Measurements from ENCODE around the gene OR9A2.

Gene OR9A2

GRCh38 chr7:143055754-143056153 lies 28.8 kb upstream of the OR9A2 start:
- Mint-ChIP-seq H3K36me3 (ENCODE audit: low read depth) (no peaks in the 10 kb centered on the region), H3K9me3 (no peaks in the 10 kb centered on the region), H3K4me1 (peaks cover 27% of the 10 kb centered on the region), H3K4me3 (no peak overlapping the region), H3K27ac (no peak overlapping the region), H3K27me3 (ENCODE audit: low read depth, poor library complexity) (peaks cover 14% of the 10 kb centered on the region)
- DNase-seq = no peak
- TF ChIP-seq, protein P1, sequence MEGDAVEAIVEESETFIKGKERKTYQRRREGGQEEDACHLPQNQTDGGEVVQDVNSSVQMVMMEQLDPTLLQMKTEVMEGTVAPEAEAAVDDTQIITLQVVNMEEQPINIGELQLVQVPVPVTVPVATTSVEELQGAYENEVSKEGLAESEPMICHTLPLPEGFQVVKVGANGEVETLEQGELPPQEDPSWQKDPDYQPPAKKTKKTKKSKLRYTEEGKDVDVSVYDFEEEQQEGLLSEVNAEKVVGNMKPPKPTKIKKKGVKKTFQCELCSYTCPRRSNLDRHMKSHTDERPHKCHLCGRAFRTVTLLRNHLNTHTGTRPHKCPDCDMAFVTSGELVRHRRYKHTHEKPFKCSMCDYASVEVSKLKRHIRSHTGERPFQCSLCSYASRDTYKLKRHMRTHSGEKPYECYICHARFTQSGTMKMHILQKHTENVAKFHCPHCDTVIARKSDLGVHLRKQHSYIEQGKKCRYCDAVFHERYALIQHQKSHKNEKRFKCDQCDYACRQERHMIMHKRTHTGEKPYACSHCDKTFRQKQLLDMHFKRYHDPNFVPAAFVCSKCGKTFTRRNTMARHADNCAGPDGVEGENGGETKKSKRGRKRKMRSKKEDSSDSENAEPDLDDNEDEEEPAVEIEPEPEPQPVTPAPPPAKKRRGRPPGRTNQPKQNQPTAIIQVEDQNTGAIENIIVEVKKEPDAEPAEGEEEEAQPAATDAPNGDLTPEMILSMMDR (IDR thresholded peaks at IDR 0.05) = no peak

- peaks cover 32% of the 10 kb centered on the region for H3K4me1 Mint-ChIP-seq
- no peak overlapping the region for H3K4me3 Mint-ChIP-seq
- peaks cover 14% of the 10 kb centered on the region for H3K27me3 Mint-ChIP-seq (ENCODE audit: low read depth, poor library complexity)
- H3K27ac Mint-ChIP-seq = no peak overlapping the region
- no peaks in the 10 kb centered on the region for H3K36me3 Mint-ChIP-seq (ENCODE audit: low read depth)
- DNase-seq = no peak
- no peaks in the 10 kb centered on the region for H3K9me3 Mint-ChIP-seq
- TF ChIP-seq, protein P1 (IDR thresholded peaks at IDR 0.05) = no peak
Measured at GRCh38 chr7:143054621-143055020, 27.7 kb upstream of the OR9A2 start.

GRCh38 chr7:143052041-143052440 lies 25.1 kb upstream of the OR9A2 start, which contains the start of gene OR6V1:
TSS of gene OR6V1 (plus strand) at chr7:143052341. CDS start at chr7:143052341, 0 bp downstream.
- H3K27ac Mint-ChIP-seq = peak within 1 kb of the TSS; percentile 12
- TF ChIP-seq, protein P1 (IDR thresholded peaks at IDR 0.05) = no peak
- DNase-seq = no peak
- peaks cover 16% of the 10 kb centered on the region for H3K27me3 Mint-ChIP-seq (ENCODE audit: low read depth, poor library complexity)
- H3K9me3 Mint-ChIP-seq = peaks cover 4% of the 10 kb centered on the region
- no peaks in the 10 kb centered on the region for H3K36me3 Mint-ChIP-seq (ENCODE audit: low read depth)
- peaks cover 46% of the 10 kb centered on the region for H3K4me1 Mint-ChIP-seq
- peak within 1 kb of the TSS; percentile 8 for H3K4me3 Mint-ChIP-seq

- TF ChIP-seq, protein P1 (IDR thresholded peaks at IDR 0.05) = no peak
- H3K27me3 Mint-ChIP-seq (ENCODE audit: low read depth, poor library complexity) = peaks cover 12% of the 10 kb centered on the region
- peaks cover 4% of the 10 kb centered on the region for H3K9me3 Mint-ChIP-seq
- peak; percentile 29 for DNase-seq
- H3K36me3 Mint-ChIP-seq (ENCODE audit: low read depth) = no peaks in the 10 kb centered on the region
- peaks cover 57% of the 10 kb centered on the region for H3K4me1 Mint-ChIP-seq
- peak overlapping the region; percentile 12 for H3K27ac Mint-ChIP-seq
- peak overlapping the region; percentile 8 for H3K4me3 Mint-ChIP-seq
Measured at GRCh38 chr7:143050931-143051330, 24.0 kb upstream of the OR9A2 start.

GRCh38 chr7:143049362-143049761 lies 22.4 kb upstream of the OR9A2 start:
- no peak for DNase-seq
- Mint-ChIP-seq H3K27me3 (ENCODE audit: low read depth, poor library complexity) (peaks cover 6% of the 10 kb centered on the region), H3K4me1 (peaks cover 67% of the 10 kb centered on the region), H3K4me3 (no peak overlapping the region), H3K27ac (no peak overlapping the region), H3K36me3 (ENCODE audit: low read depth) (no peaks in the 10 kb centered on the region), H3K9me3 (peaks cover 4% of the 10 kb centered on the region)
- TF ChIP-seq, protein P1 (IDR thresholded peaks at IDR 0.05) = no peak

DNA sequence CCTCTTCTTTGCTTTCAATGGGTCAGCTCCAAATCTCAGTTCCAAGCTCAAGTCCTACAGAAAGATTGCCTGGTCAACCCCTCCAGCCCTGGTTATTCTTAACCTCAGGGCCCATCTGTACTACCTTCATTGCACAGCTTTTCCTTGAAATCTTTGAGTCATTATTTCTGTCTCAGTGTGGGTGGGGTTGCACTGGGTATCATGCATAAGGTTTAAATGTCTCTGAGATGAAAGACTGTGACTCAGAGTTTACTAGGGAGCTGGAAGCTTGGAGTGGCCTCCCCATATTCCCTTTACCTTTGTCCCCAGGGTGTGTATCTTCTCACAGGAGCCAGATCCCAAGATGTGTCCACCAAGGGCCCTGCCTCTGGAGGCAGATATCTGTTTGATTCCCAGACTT lies 21.9 kb upstream of the OR9A2 start:
- no peaks in the 10 kb centered on the region for H3K36me3 Mint-ChIP-seq (ENCODE audit: low read depth)
- H3K9me3 Mint-ChIP-seq = peaks cover 4% of the 10 kb centered on the region
- no peak overlapping the region for H3K4me3 Mint-ChIP-seq
- no peak overlapping the region for H3K27ac Mint-ChIP-seq
- peaks cover 67% of the 10 kb centered on the region for H3K4me1 Mint-ChIP-seq
- peaks cover 6% of the 10 kb centered on the region for H3K27me3 Mint-ChIP-seq (ENCODE audit: low read depth, poor library complexity)
- no peak for DNase-seq
- TF ChIP-seq, protein P1 (IDR thresholded peaks at IDR 0.05) = no peak
